GM21515 (cell line): ENCODE measurements around the gene MYOM1.
A peak's percentile ranks its signal among the peaks of the same experiment; 100 is the strongest.

ENCODE experiments used
- ATAC-seq: cut with Tn5 transposase; IDR thresholded peaks from one replicate; pipeline ENCODE4 v1.9.1; 2021; ENCODE audit not compliant: unreplicated experiment

The MYOM1 gene

GRCh38 chr18:3250237-3251107 lies 30.7 kb upstream of the MYOM1 start:
- no peak for ATAC-seq

GRCh38 chr18:3248658-3249359 lies 29.0 kb upstream of the MYOM1 start:
- ATAC-seq = no peak

DNA sequence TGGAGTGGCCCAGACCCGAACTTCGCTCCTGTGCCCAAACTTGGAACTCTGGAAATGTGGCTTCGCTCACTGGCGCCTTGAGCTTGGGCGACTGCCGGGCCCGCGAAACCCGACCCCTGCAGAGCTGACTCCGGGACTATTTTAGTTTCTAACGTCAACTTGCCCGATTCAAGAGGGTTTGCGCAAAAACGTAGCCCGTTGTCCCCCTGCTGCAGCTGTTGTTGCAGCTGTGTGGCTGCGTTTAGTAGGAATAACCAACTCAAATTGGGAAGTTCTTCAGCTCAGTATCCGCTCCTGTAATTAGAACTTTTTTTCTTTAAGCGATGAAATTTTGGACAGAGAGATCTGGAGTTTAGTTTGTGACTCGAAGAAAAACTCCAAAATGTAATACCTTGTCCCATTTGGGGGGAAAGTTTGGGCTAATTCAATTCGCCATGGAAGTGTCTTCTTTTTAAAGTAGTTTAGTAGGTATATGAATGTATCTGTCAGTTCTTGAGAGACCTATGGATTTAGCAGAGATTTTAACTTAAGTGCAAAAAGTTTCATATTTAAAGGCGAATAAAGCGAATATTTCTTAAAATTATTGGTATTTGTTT lies 28.4 kb upstream of the MYOM1 start:
- no peak for ATAC-seq

DNA sequence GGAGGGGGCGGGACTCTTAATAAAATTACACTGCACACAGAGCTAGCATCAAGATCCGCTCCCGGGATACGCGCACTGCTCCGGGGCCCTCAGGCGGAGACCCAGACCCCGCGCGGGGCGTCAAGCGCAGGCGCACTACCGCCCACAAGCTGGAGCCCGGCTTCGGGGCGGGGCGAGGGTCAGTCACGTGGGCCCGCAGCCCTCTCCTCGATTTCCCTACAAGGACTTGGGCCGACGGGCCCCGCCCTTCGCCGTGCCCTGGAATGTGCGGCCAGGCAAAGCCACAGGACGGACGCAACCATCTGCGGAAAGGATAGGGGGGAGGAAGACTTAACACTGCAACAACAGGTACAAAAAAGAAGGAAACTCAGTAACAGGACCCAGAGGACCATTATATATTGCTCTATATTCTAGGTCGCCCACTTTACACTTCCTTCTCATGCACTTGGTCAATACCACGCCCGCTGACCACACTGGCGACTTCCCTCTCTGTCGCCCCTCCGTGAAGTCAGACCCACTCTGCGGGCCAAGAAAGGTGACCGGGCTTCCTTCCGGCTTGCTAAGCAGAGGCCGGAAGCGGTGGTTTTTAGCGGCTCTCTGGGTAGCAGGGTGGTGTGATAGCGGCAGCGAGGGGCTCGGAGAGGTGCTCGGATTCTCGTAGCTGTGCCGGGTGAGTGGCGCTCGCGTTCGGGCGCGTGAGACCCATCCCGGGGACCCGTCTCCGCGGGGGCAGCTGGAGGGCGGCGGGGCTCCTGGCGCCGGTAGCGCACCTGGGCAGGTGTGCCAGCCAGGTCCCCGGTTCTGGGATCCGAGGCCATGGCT lies 27.7 kb upstream of the MYOM1 start, which contains the start of gene MYL12A:
Gene MYL12A, plus strand, starts transcription at position 562 of the 822 bp plus-strand sequence. CDS start 5,447 bp downstream, outside the sequence.
- ATAC-seq = peak; percentile 81

DNA sequence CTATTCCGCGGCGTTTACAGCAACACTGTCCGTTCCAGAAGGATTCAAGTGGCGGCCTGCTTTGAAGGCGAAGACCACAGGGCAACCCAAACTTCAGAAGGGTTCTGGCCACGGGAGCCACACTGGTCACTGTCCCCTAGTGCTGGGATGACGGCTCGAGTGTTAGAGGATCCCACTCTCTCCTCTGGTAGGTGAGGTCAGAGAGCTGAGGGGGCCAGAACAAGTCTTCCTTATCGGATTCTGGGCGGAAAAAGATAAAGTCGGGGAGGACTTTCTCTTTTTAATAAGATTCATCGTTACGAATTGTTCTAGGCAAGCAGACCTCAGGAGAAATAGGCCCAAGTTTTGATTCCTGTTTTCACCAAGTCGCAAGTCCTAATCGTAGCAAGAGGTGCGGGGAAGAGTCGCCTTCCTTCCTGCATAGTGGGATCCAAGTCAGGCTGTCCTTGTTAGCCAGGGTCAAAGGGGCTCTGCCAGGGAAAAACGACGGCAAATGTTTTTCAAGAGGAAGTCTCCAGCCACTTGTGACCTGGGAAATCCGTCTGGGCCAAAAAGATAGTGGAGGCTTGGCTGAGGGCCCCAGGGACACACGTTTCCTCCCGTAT lies 27.0 kb upstream of the MYOM1 start:
- ATAC-seq = no peak

- peak; percentile 48 for ATAC-seq
Measured at GRCh38 chr18:3245853-3246634, 26.3 kb upstream of the MYOM1 start.

- no peak for ATAC-seq
Measured at GRCh38 chr18:3245185-3245564, 25.4 kb upstream of the MYOM1 start.

DNA sequence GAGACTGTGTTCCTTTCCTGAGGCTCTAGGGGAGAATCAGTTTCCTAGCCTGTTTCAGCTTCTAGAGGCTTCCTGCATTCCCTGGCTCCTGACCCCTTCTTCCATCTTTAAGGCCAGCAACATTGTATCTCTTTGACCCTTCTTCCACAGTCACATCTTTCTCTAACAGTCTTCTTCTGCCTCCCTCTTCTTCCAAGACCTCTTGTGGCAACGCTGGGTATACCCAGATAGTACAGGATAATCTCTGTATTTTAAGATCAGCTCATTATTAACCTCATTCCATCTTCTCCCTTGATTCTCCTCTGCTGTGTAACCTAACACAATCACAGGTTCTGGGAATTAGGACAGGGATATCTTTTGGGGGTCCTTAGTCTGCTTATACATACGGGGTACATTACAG lies 19.0 kb upstream of the MYOM1 start:
- no peak for ATAC-seq

DNA sequence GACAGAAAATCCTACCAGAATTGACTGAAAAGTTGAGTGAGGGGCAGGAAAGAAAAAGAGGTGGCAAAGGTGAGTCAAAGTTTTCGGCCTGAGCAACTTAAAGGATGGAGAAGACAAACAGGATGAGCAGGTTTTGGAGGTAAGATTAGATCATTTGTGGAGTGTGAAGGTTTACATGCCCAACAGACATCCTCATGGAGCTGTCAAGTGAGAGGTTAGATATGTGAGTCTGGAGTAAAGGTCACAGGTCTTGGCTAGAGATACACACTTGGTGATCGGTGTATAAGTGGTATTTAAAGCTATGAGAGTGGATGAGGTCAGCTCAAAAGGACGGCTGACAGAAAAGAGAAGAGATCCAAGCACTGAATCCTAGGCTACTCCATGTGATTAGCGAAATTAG lies 16.7 kb upstream of the MYOM1 start:
- no peak for ATAC-seq

DNA sequence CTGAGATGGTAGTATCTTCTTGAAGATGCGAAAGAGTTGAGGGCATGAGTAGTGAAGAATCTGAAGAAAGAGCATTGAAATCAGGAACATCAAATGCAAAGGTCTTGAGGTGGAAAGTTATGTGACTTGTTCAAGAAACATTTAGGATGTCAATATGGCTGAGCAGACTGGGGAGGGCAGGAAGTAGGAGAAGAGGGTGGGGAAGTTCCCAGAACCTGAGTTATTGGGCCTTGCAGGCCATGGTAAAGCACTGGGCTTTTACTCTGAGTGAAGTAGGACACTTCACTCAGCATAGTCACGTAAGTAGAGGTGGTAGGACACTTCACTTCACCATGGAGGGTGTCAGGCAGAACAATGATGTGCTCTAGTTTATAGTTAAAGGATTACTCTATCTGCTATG lies 16.1 kb upstream of the MYOM1 start:
- ATAC-seq = no peak

DNA sequence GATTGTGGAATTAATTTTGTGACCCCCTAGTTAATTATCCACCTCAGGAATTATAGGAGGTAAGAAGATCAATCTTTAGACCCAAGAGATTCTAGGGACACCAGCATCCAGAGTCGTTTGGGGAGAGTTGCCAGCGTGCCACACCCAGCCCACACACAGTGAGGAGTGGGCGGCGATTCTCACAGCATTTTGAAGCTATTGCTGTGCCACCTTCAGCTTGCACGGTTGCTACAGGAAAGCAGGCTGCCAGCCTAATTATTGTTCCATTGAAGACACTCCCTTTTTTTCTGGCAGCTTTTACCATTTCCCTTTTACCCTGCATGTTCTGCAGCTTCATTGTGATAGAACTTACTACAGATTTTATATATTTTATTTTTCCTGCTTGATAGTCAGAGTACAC lies 14.7 kb upstream of the MYOM1 start:
- no peak for ATAC-seq

DNA sequence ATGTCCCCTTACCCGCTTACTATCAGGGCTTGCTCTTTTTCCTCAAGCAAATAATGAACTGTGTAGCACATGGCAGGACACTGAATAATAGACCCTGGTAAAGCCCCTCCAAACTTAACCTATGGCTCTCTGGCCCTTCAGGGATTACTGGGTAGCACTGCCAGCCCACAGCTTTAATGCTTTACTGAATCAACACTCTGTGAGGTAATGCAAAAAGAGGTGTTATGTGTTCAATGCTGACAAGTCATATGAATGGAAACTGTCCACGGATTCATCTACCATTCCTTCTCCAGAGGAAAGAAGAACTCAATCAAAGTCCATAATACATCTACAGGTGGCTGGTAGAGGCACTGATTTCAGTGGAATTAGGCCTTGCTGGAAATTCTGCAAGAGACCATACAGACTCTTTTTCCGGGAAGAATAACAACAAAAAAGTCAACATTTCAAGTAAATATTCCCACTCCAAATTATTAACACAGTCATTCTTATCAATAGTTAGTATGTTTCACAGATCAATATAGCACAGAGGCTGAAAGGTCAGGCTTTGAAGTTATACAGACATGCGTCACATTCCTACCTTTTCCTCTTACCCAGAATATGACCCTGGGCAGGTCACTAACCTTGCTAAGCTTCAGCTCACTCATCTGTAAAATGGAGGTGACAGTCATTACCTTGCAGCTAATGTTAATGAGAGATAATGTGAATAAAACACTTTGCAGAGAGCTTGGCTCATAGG lies 13.8 kb upstream of the MYOM1 start:
- no peak for ATAC-seq

DNA sequence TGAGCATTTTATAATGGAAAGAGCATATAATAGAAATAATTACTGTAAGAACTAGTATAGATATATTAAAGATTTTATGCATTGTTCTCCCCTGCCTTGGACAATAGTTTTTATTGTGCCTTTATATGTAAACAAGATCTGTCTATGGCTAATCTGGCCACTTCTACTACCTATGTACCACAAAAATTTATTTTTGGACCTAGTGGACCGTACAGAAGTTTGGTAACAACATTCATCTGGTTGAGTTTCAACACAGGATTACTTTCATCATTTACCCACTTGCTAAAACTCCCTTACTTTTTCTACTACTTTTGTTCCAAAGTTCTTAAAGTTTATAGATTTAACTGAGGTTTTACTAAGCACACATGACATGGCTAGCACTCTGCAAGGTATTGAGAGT lies 13.2 kb upstream of the MYOM1 start:
- no peak for ATAC-seq

DNA sequence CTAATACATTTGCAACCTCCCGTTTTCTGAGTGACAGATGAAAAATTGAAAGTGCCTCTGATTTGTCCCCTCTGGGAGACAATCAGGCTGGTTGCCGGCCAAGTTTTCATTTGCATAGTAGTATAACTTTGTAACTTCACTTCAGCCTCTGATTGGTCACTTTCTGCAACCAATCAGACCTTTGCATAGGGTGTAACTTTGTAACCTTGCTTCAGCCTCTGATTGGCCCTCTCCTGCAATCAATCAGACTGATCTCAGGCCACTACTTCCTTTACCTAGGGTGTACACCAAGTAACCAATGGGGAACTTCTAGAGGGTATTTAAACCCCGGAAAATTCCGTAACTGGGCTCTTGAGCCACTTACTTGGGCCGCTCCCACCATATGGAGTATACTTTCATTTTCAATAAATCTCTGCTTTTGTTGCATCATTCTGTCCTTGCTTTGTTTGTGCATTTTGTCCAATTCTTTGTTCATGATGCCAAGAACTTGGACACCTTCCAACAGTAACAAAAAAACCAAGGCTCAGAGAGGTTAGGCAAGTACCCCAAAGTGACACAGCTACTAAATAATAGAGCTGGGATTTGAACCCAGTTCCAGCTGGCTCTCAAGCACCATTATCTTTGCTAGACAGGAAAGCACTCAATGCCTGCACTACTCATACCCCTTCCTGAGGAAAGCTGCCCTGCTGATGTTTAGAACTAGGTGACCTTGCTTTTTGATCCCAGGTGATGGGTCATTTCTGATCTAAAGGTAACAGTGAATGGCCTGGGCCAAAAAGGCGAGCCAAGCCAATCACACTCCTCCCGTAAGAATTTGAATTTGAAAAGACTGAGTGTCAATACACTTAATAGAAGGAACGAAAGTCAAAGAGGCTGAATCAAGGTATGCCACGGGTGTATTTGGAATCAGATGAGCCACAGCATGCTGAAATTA lies 10.9 kb upstream of the MYOM1 start:
- ATAC-seq = no peak

DNA sequence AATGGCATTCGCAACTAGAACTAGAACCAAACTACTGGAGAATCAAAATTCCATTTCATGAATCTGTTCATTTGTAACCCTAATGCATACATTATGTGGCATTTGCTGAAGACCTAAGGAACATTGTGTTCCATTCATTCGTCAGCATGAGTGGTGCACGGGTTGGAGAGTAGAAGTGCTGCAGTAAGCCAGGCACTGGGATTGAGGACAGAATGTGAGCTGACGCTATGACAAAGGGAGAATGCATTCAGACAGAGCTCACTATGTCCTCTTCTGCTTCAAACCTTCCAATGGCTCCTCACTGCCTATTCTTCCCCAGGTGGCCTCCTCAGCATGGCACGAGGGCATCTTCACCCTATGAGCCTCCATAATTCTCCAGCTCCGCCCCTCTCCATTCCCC lies 6.3 kb upstream of the MYOM1 start:
- ATAC-seq = no peak

- ATAC-seq = no peak
Measured at GRCh38 chr18:3225588-3225987, 5.8 kb upstream of the MYOM1 start.

- ATAC-seq = no peak
Measured at GRCh38 chr18:3224223-3224622, 4.5 kb upstream of the MYOM1 start.

DNA sequence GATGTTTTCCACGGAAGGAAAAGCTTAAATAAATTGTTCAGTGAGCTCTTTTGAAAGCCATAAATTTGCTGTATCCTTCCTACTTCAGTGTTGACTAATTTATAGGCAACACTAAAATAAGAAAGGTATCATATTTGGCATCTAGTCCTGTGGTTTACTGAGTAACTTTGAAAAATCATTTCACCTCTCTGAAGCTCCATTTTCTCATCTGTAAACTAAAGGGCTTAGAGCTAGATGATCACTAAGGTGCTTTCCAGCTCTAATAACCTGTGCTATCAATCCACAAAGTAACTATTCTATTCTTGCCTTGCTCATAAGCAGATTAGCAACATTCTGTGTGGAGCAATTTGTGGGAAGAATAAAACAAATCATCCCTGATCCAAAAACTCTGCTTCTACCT lies 3.6 kb upstream of the MYOM1 start:
- no peak for ATAC-seq
